RPMI8226 (cell line): ENCODE measurements around the gene PRRC2A.

Experiments
- DNase-seq: peaks from one replicate; pipeline ENCODE4 v3.0.0-alpha.2; 2015

PRRC2A gene

DNA sequence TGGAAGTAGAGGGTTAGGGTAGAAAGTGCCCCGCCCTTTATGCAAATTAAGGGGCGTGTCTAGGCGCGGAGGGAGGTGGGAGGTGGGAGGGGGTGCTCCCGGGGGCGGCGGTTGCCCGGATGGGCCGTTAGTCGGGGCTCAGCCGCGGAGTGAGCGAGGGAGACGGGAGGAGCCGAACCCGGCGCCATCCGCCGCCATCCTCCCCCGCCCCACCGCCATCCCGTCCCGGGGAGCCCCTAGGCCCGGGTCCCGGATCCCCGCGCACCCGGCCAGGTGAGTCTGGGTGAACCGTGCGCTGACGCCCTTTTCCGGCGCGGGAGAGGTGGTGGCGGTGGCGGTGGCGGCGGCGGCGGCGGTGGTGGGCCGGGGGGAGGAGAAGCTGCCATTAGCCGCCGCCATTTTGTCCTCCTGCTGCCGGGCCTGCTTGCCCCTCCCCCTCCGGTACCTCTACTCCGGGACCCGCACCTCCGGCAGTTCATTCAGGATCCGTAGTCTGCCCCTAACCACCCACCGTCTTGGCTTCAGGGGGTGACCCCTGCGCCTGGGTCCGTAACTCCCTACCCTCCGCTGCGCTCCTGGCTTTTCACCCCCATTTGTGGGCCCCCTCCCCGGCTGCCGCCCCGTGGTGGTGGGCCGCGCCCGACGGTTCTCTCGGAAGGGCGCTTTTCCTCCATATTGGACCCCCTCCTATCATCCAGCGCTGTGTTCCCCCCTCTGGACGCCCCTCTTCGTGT lies at the start of gene PRRC2A:
TSS of gene PRRC2A (plus strand) at position 130 of the 734 bp plus-strand sequence. CDS start 2,075 bp downstream, outside the sequence.
- DNase-seq, result no peak

DNA sequence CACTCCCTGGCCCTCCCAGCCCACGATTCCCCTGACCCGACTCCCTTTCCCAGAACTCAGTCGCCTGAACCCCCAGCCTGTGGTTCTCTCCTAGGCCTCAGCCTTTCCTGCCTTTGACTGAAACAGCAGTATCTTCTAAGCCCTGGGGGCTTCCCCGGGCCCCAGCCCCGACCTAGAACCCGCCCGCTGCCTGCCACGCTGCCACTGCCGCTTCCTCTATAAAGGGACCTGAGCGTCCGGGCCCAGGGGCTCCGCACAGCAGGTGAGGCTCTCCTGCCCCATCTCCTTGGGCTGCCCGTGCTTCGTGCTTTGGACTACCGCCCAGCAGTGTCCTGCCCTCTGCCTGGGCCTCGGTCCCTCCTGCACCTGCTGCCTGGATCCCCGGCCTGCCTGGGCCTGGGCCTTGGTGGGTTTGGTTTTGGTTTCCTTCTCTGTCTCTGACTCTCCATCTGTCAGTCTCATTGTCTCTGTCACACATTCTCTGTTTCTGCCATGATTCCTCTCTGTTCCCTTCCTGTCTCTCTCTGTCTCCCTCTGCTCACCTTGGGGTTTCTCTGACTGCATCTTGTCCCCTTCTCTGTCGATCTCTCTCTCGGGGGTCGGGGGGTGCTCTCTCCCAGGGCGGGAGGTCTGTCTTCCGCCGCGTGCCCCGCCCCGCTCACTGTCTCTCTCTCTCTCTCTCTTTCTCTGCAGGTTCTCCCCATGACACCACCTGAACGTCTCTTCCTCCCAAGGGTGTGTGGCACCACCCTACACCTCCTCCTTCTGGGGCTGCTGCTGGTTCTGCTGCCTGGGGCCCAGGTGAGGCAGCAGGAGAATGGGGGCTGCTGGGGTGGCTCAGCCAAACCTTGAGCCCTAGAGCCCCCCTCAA lies 48.2 kb upstream of the PRRC2A start, which contains the start of gene LTA:
TSS of gene LTA (plus strand) at position 249 of the 871 bp plus-strand sequence. CDS start at position 703, 454 bp downstream.
- no peak for DNase-seq

DNA sequence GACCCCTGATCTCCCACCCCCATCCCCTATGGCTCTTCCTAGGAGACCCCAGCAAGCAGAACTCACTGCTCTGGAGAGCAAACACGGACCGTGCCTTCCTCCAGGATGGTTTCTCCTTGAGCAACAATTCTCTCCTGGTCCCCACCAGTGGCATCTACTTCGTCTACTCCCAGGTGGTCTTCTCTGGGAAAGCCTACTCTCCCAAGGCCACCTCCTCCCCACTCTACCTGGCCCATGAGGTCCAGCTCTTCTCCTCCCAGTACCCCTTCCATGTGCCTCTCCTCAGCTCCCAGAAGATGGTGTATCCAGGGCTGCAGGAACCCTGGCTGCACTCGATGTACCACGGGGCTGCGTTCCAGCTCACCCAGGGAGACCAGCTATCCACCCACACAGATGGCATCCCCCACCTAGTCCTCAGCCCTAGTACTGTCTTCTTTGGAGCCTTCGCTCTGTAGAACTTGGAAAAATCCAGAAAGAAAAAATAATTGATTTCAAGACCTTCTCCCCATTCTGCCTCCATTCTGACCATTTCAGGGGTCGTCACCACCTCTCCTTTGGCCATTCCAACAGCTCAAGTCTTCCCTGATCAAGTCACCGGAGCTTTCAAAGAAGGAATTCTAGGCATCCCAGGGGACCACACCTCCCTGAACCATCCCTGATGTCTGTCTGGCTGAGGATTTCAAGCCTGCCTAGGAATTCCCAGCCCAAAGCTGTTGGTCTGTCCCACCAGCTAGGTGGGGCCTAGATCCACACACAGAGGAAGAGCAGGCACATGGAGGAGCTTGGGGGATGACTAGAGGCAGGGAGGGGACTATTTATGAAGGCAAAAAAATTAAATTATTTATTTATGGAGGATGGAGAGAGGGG lies 47.0 kb upstream of the PRRC2A start:
- no peak for DNase-seq

DNA sequence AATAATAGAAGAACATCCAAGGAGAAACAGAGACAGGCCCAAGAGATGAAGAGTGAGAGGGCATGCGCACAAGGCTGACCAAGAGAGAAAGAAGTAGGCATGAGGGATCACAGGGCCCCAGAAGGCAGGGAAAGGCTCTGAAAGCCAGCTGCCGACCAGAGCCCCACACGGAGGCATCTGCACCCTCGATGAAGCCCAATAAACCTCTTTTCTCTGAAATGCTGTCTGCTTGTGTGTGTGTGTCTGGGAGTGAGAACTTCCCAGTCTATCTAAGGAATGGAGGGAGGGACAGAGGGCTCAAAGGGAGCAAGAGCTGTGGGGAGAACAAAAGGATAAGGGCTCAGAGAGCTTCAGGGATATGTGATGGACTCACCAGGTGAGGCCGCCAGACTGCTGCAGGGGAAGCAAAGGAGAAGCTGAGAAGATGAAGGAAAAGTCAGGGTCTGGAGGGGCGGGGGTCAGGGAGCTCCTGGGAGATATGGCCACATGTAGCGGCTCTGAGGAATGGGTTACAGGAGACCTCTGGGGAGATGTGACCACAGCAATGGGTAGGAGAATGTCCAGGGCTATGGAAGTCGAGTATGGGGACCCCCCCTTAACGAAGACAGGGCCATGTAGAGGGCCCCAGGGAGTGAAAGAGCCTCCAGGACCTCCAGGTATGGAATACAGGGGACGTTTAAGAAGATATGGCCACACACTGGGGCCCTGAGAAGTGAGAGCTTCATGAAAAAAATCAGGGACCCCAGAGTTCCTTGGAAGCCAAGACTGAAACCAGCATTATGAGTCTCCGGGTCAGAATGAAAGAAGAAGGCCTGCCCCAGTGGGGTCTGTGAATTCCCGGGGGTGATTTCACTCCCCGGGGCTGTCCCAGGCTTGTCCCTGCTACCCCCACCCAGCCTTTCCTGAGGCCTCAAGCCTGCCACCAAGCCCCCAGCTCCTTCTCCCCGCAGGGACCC lies 46.1 kb upstream of the PRRC2A start:
- no peak for DNase-seq

DNA sequence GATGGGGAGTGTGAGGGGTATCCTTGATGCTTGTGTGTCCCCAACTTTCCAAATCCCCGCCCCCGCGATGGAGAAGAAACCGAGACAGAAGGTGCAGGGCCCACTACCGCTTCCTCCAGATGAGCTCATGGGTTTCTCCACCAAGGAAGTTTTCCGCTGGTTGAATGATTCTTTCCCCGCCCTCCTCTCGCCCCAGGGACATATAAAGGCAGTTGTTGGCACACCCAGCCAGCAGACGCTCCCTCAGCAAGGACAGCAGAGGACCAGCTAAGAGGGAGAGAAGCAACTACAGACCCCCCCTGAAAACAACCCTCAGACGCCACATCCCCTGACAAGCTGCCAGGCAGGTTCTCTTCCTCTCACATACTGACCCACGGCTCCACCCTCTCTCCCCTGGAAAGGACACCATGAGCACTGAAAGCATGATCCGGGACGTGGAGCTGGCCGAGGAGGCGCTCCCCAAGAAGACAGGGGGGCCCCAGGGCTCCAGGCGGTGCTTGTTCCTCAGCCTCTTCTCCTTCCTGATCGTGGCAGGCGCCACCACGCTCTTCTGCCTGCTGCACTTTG lies 45.1 kb upstream of the PRRC2A start, which contains the start of gene TNF:
TSS of gene TNF (plus strand) at position 231 of the 567 bp plus-strand sequence. CDS start at position 408, 177 bp downstream.
- no peak for DNase-seq

DNA sequence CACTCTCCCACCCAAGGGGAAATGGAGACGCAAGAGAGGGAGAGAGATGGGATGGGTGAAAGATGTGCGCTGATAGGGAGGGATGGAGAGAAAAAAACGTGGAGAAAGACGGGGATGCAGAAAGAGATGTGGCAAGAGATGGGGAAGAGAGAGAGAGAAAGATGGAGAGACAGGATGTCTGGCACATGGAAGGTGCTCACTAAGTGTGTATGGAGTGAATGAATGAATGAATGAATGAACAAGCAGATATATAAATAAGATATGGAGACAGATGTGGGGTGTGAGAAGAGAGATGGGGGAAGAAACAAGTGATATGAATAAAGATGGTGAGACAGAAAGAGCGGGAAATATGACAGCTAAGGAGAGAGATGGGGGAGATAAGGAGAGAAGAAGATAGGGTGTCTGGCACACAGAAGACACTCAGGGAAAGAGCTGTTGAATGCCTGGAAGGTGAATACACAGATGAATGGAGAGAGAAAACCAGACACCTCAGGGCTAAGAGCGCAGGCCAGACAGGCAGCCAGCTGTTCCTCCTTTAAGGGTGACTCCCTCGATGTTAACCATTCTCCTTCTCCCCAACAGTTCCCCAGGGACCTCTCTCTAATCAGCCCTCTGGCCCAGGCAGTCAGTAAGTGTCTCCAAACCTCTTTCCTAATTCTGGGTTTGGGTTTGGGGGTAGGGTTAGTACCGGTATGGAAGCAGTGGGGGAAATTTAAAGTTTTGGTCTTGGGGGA lies 44.4 kb upstream of the PRRC2A start:
- DNase-seq, result no peak

DNA sequence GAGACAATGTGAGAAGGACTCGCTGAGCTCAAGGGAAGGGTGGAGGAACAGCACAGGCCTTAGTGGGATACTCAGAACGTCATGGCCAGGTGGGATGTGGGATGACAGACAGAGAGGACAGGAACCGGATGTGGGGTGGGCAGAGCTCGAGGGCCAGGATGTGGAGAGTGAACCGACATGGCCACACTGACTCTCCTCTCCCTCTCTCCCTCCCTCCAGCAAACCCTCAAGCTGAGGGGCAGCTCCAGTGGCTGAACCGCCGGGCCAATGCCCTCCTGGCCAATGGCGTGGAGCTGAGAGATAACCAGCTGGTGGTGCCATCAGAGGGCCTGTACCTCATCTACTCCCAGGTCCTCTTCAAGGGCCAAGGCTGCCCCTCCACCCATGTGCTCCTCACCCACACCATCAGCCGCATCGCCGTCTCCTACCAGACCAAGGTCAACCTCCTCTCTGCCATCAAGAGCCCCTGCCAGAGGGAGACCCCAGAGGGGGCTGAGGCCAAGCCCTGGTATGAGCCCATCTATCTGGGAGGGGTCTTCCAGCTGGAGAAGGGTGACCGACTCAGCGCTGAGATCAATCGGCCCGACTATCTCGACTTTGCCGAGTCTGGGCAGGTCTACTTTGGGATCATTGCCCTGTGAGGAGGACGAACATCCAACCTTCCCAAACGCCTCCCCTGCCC lies 43.5 kb upstream of the PRRC2A start:
- DNase-seq, result no peak

DNA sequence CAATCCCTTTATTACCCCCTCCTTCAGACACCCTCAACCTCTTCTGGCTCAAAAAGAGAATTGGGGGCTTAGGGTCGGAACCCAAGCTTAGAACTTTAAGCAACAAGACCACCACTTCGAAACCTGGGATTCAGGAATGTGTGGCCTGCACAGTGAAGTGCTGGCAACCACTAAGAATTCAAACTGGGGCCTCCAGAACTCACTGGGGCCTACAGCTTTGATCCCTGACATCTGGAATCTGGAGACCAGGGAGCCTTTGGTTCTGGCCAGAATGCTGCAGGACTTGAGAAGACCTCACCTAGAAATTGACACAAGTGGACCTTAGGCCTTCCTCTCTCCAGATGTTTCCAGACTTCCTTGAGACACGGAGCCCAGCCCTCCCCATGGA lies 42.9 kb upstream of the PRRC2A start:
- no peak for DNase-seq

DNA sequence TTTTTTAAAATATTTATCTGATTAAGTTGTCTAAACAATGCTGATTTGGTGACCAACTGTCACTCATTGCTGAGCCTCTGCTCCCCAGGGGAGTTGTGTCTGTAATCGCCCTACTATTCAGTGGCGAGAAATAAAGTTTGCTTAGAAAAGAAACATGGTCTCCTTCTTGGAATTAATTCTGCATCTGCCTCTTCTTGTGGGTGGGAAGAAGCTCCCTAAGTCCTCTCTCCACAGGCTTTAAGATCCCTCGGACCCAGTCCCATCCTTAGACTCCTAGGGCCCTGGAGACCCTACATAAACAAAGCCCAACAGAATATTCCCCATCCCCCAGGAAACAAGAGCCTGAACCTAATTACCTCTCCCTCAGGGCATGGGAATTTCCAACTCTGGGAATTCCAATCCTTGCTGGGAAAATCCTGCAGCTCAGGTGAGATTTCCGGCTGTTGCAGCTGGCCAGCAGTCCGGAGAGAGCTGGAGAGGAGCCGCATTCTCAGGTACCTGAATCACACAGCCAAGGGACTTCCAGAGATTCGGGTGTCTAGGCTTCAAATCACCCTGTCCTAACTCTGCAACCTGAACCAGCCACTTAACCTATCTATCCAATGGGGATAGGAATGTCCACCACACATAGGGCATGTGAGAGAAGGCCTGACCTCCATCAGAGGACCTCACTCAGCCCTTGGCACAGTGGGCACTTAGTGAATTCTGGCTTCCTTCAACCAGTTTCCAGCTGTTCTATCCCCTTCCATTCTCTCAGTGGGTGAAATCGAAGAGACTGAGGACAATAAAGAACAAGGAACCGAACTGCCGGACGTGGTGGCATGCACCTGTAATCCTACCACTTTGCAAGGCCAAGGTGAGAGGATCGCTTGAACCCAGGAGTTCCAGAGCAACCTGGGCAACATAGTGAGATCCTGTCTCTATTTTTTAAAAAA lies 42.1 kb upstream of the PRRC2A start:
- DNase-seq, result no peak

DNA sequence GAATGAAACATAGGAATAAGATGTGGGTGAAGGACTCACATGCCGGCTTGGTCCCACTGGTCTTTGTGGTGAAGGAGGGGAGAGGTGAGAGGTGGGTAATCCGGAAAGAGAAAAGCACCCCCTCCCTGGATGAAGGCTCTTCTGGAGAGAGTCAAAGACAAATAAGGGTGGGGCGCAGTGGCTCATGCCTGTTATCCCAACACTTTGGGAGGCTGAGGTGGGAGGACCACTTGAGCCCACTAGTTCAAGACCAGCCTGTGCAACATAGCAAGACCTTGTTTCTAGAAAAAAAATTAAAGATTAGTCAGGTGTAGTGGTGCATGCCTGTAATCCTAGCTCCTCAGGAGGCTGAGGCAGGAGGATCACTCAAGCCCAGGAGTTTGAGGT lies 41.4 kb upstream of the PRRC2A start:
- DNase-seq, result no peak

DNA sequence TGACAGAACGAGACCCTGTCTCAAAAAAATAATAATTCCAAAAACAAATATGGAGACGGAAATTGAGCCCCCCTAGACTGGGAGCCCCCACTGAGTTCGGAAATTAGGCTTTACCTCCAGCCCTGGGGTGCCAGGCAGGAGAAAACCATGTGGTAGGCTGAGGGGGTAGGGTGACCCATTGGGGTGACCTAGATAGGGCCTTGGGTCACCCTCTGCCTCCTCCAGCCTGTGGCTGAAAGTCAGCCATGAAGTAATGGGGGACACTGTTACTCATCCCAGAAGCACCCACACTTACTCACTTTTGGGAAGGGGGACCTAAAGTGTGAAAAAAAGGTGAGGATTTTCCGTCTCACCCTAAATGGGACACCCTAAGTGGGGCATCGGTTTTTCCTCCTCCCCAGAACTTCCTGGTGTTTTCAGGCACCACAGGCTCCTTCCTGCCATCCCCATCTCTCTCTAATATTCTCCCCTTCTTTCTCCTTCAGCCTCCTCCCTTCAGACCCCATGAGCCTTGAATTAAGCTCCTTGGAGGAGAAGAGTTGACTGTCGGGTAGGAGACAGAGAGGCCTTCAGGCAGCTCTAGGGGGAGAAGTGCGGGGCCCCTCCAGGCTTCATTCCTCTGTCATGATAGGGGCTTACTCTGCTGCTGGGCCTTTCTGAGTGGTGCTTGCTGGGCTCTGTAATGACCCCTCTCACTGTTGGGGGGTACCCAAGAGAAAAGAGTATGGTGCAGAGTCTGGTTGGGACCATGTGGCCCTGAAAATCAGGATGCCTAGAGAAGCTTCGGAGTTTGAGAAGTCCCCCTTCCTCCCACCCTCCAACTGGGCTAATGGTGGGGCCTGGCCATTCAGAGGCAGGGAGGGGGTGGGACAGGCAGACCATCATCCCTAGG lies 40.7 kb upstream of the PRRC2A start:
- no peak for DNase-seq

DNA sequence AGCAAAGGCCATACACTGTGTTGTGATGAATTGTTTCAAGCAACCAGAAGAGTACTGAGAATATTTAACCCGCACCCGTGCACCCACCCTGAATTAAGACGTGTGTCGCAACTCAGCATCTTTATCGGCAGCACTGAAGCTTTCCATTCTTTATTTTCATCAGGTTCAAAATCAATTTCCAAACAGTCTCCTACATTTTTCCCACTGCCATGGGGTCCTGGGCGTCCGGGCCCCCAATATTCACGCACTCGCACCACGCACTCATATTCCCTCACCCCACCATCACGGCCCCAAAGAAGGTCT lies 40.1 kb upstream of the PRRC2A start:
- DNase-seq, result no peak

DNA sequence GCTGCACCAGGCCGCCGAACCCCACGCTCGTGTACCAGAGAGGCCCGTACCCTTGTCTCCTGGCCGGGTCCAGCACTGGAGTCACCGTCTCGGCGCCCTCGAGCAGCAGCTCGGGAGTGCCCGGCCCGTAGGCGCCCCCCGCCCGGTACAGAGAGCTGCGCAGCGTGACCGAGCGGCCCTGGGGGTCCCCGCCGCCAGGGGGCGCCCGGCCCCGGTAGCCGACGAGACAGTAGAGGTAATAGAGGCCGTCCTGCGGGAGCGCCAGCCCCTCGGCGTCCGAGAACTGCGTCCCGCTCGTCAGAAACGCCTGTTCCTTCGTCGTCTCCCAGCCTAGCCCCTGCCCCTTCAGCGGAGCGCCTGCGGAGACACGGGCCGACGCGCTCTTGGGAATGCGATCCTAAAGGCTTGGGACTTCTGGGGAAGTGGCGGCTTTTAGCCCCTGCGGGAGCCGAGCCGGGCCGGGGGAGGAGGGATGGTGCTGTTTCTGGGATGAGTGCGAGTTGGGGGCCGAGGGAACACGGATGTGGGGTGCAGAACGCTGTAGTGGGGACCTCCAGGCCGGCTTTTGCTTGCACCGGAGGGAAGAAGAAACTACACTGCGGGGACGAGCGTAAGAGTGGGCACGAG lies 39.6 kb upstream of the PRRC2A start:
- DNase-seq, result peak; percentile 86

DNA sequence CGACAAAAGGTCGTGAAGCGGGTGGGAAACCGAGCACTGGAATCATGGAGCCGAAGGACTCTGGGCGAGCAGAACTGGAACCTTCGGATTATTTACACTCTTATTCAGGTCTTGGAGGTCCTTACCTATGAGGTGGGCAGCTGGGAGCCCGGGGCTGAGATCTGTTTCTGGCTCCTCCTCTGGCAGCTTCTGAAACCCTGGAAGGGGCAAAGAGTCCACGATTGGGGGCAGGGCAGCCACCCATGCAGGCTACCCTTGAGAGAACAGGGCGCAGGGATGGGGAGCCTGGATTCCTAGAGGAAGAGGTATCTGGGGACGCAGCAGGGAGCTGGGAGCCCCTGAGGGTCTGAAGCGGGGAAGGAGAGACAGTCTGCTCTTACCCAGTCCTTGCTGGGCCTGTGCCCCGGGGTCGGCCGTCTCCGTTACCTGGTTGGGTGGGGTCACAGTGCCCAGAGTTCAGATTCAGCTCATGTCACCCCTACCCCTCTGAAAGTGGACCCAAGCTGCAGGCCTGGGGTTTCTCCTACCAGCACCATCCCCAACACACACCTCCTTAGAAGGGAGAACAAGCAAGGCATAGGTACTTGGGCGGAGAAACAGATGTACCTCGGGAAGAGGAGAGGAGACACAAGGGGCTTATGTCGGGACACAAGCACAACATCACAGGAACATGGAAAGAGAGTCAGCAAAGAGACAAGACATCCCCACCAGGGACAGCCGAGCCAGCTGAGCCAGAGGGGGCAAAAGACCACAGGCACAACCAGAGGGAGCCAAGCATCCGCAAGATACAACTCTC lies 38.9 kb upstream of the PRRC2A start:
- no peak for DNase-seq

DNA sequence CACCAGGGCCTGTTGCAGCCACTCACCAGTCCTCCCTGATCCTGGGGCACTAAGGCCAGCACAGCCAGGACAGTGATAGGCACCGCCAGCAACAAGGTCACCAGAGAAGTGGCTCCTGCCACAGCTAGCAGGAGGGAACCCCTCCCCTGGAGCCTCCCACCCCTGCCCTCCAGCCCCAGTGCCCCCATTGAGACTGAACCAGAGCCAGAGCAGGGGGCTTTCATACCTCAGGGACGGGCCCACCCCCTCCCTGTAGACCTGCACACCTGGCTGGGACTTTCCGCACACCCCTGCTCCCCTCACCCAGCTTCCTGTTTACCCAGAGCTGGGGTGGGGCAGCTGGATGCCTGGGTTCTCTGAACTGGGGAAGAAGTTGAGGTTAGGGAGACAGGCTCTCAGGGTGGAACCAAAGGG lies 38.3 kb upstream of the PRRC2A start, which contains the start of gene LTB:
TSS of gene LTB (minus strand) at position 195 of the 414 bp plus-strand sequence. CDS start at position 188, 7 bp downstream.
- DNase-seq, result peak; percentile 19

DNA sequence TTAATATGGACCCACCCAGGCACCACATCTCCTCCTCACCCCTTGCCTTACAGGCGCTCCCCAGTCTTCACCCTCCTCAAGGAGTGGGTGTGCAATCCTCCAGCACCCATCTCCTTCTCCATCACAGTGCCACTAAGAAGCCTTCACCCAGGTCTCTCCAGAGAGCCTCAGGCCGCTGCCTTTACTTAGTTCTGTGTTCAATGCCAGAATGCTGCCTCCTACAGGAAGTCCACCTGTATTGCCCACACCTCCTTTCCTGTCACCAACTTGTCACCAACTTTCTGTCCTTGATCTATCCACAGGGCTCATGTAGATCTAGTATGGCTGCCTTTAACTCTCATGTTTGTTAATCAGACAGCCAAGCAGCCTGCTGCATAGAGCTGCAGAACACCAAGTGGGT lies 35.0 kb upstream of the PRRC2A start:
- peak; percentile 49 for DNase-seq
